Stimulated activated naive B cell treated with anti-CD40 and anti-IgM and Interleukin-4, amounts not matched to agents 10 μg/mL and 1 μg/mL and 100 μg/mL, for 72 hours (primary cell): Measurements from ENCODE around the gene CEP72.
"Not testable (repeated sequence)": the region's sequence is repeated elsewhere in the genome, so short reads cannot be mapped to it uniquely, and the experiment has no call there.

ENCODE experiments used
- ATAC-seq, 2 donors: fragments of 150-1000 bp; cut with Tn5 transposase; replicated peaks; 2 replicates each; pipeline ENCODE4 v1.10.0; 2021; ENCODE audit warnings: moderate library complexity in 1 of 2
- DNase-seq: peaks from one replicate; pipeline ENCODE4 v3.0.0; 2021
- H3K27ac Mint-ChIP-seq: one replicate; pipeline ENCODE4 v1.8.0; 2022; ENCODE audit warnings: mild to moderate bottlenecking, mixed read lengths
- H3K27me3 Mint-ChIP-seq, 2 donors: one replicate each; pipeline ENCODE4 v1.8.0; 2022; ENCODE audit warnings: mixed read lengths in 2 of 2
- H3K36me3 Mint-ChIP-seq, 2 donors: one replicate each; pipeline ENCODE4 v1.8.0; 2022; ENCODE audit warnings: mixed read lengths in 2 of 2, mild to moderate bottlenecking in 1 of 2
- H3K4me1 Mint-ChIP-seq, 2 donors: one replicate each; pipeline ENCODE4 v1.8.0; 2022; ENCODE audit warnings: mixed read lengths in 2 of 2, mild to moderate bottlenecking in 1 of 2
- H3K4me3 Mint-ChIP-seq, 2 donors: one replicate each; pipeline ENCODE4 v1.8.0; 2022; ENCODE audit warnings: mild to moderate bottlenecking in 2 of 2, mixed read lengths in 2 of 2, moderate library complexity in 1 of 2
- H3K9me3 Mint-ChIP-seq, 2 donors: one replicate each; pipeline ENCODE4 v1.8.0; 2022; ENCODE audit warnings: mixed read lengths in 2 of 2, mild to moderate bottlenecking in 1 of 2

Gene CEP72

GRCh38 chr5:691049-691448, 78.9 kb downstream of the CEP72 start:
- not testable (repeated sequence) for H3K4me3 Mint-ChIP-seq, H3K36me3 Mint-ChIP-seq, H3K9me3 Mint-ChIP-seq, H3K27ac Mint-ChIP-seq, H3K27me3 Mint-ChIP-seq, ATAC-seq, DNase-seq, H3K4me1 Mint-ChIP-seq

- DNase-seq (no peak), ATAC-seq (no peak)
- H3K4me3 Mint-ChIP-seq, result peak overlapping the region; percentile 25 to 48
- peaks cover 4 to 16% of the 10 kb centered on the region in 2 donors for H3K27me3 Mint-ChIP-seq
- H3K36me3 Mint-ChIP-seq, result no peaks in the 10 kb centered on the region
- H3K9me3 Mint-ChIP-seq, result no peaks in the 10 kb centered on the region
- H3K4me1 Mint-ChIP-seq, result no peaks in the 10 kb centered on the region
- H3K27ac Mint-ChIP-seq, result no peak overlapping the region
Measured at GRCh38 chr5:691817-692528, 79.8 kb downstream of the CEP72 start.

- ATAC-seq, result peak; percentile 3 to 8
- not testable (repeated sequence) for H3K27ac Mint-ChIP-seq, DNase-seq, H3K9me3 Mint-ChIP-seq, H3K4me1 Mint-ChIP-seq, H3K36me3 Mint-ChIP-seq
- peaks cover 7 to 21% of the 10 kb centered on the region in 2 donors for H3K27me3 Mint-ChIP-seq
- H3K4me3 Mint-ChIP-seq, result peak overlapping the region in 1 of 2 donors; percentile 25
Measured at GRCh38 chr5:692529-693041, 80.4 kb downstream of the CEP72 start.

- DNase-seq, result peak; percentile 60
- not testable (repeated sequence) for H3K9me3 Mint-ChIP-seq, H3K4me1 Mint-ChIP-seq, H3K27ac Mint-ChIP-seq, H3K36me3 Mint-ChIP-seq
- peak within 1 kb of the TSS; percentile 39 to 48 for H3K4me3 Mint-ChIP-seq
- peaks cover 7 to 23% of the 10 kb centered on the region in 2 donors for H3K27me3 Mint-ChIP-seq
- peak; percentile 88 to 91 for ATAC-seq
Measured at GRCh38 chr5:693271-694041, 81.3 kb downstream of the CEP72 start, which contains the start of gene TPPP. Gene TPPP (minus strand): TSS chr5:693352. CDS start chr5:678060, 15,292 bp downstream.

DNA sequence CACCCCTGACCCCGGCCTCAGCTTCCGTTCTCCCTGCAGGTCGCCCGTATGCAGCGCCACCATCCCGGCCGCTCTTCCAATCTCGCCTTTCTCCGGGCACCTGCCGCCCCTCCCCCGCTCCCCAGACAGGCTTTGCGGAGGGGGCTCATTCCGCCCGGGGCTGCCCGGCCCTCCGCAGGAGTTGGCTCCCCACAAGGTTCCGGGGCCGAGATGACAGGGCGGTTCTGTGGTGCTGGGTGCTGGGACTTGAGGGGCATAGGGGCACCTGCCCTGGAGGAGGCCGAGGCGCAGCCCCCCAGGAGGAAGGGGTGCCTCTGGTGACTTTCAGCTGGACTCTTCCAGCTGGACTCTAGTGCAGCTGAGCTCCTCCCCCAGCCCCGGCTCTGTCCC, 81.9 kb downstream of the CEP72 start:
- not testable (repeated sequence) for H3K9me3 Mint-ChIP-seq, H3K27ac Mint-ChIP-seq, DNase-seq, H3K4me1 Mint-ChIP-seq, H3K36me3 Mint-ChIP-seq
- ATAC-seq, result peak in 1 of 2 donors; percentile 6
- Mint-ChIP-seq H3K4me3 (peak overlapping the region in 1 of 2 donors; percentile 30), H3K27me3 (peaks cover 7 to 25% of the 10 kb centered on the region in 2 donors)

DNA sequence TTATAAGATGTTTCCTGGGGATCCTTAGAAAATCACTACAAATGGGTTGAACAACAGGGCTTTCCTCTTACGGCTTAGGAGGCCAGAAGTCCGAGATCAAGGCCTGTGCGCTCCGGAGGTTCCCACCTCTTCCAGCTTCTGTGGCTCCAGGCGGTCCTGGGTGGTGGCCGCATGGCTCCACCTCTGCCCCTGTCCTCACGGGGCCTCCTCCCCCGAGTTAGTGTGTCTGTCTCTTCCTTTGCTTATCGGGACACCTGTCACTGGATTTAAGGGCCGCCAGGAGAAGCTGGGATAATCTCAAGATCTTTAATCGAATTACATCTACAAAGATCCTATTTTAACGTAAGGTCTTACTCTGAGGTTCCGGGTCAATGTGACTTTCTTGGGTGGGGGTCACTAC, 83.3 kb downstream of the CEP72 start:
- not testable (repeated sequence) for H3K36me3 Mint-ChIP-seq

GRCh38 chr5:696191-696590, 84.1 kb downstream of the CEP72 start:
- not testable (repeated sequence) for H3K4me1 Mint-ChIP-seq, H3K27ac Mint-ChIP-seq, H3K36me3 Mint-ChIP-seq, DNase-seq, H3K4me3 Mint-ChIP-seq, ATAC-seq, H3K9me3 Mint-ChIP-seq
- peaks cover 7 to 30% of the 10 kb centered on the region in 2 donors for H3K27me3 Mint-ChIP-seq

More for the DNA sequence above, 83.3 kb downstream of the CEP72 start:
- not testable (repeated sequence) for H3K4me3 Mint-ChIP-seq, H3K9me3 Mint-ChIP-seq, DNase-seq, ATAC-seq, H3K27ac Mint-ChIP-seq, H3K4me1 Mint-ChIP-seq
- peaks cover 7 to 30% of the 10 kb centered on the region in 2 donors for H3K27me3 Mint-ChIP-seq

GRCh38 chr5:696753-697702, 84.9 kb downstream of the CEP72 start:
- not testable (repeated sequence) for H3K4me1 Mint-ChIP-seq, ATAC-seq, H3K36me3 Mint-ChIP-seq, H3K4me3 Mint-ChIP-seq, H3K9me3 Mint-ChIP-seq, DNase-seq, H3K27ac Mint-ChIP-seq
- peaks cover 7 to 30% of the 10 kb centered on the region in 2 donors for H3K27me3 Mint-ChIP-seq
